ENCODE results near the gene TRIO.
A peak's percentile ranks its signal among the peaks of the same experiment; 100 is the strongest.

Gene TRIO

GRCh38 chr5:14359069-14360043 lies 216.2 kb downstream of the TRIO start:
- CTCF ChIA-PET, result interaction anchor here (0.5 to 0.9 kb wide), 4 partner anchors 8 to 651 kb away, joined by 3 read pairs; no protein-coding TSS in a partner anchor

GRCh38 chr5:14362491-14362890 lies 219.3 kb downstream of the TRIO start:
- Histone ChIP-seq H3K4me1 (ENCODE audit: control insufficient read depth, insufficient read depth, low read length) (no peaks in the 10 kb centered on the region), H3K9me3 (ENCODE audit: control insufficient read depth, insufficient read depth, low read depth, low read length) (no peaks in the 10 kb centered on the region), H3K27ac (ENCODE audit: extremely low read depth, low read depth, low read length) (no peak overlapping the region), H3K4me3 (ENCODE audit: low read depth, low read length) (no peak overlapping the region), H3K36me3 (ENCODE audit: control insufficient read depth in 2 of 2, insufficient read depth in 1 of 2, low read length in 2 of 2) (peaks cover 60 to 87% of the 10 kb centered on the region in 2 experiments)
- no peak for TF ChIP-seq ZNF473 (tag by site-specific recombination; IDR thresholded peaks at IDR 0.05)
- TF ChIP-seq ZNF639 (tag by site-specific recombination; IDR thresholded peaks at IDR 0.05), result no peak
- TF ChIP-seq GLI4 (tag by site-specific recombination; IDR thresholded peaks at IDR 0.05), result no peak
- no peak for TF ChIP-seq GFI1B (tag by site-specific recombination; IDR thresholded peaks at IDR 0.05)
- no peak for TF ChIP-seq ZNF138 (tag by site-specific recombination; IDR thresholded peaks at IDR 0.05; ENCODE audit: borderline replicate concordance)
- TF ChIP-seq ZEB2 (tag by site-specific recombination; IDR thresholded peaks at IDR 0.05), result no peak
- TF ChIP-seq ZNF555 (tag by site-specific recombination; conservative IDR thresholded peaks at IDR 0.05), result no peak
- no peak for TF ChIP-seq ZFP41 (tag by site-specific recombination; IDR thresholded peaks at IDR 0.05; ENCODE audit: borderline replicate concordance)
- TF ChIP-seq ZNF184 (tag by site-specific recombination; IDR thresholded peaks at IDR 0.05), result no peak
- no peak for TF ChIP-seq PRDM2 (tag by site-specific recombination; IDR thresholded peaks at IDR 0.05; ENCODE audit: borderline replicate concordance)
- no peak for TF ChIP-seq ZNF670 (tag by site-specific recombination; IDR thresholded peaks at IDR 0.05; ENCODE audit: low read depth)
- TF ChIP-seq ZSCAN30 (tag by site-specific recombination; IDR thresholded peaks at IDR 0.05), result no peak
- TF ChIP-seq KLF10 (tag by site-specific recombination; IDR thresholded peaks at IDR 0.05), result no peak
- TF ChIP-seq ZBTB8A (tag by site-specific recombination; IDR thresholded peaks at IDR 0.05), result no peak
- TF ChIP-seq ZNF626 (tag by site-specific recombination; IDR thresholded peaks at IDR 0.05), result no peak
- TF ChIP-seq ZFHX2 (tag by site-specific recombination; conservative IDR thresholded peaks at IDR 0.05), result no peak
- no peak for TF ChIP-seq ZNF239 (tag by site-specific recombination; IDR thresholded peaks at IDR 0.05)
- TF ChIP-seq KLF9 (tag by site-specific recombination; IDR thresholded peaks at IDR 0.05; ENCODE audit: low read depth), result no peak
- ChIA-PET CTCF (interaction anchor here (1.0 to 1.7 kb wide), 6 partner anchors 9 to 393 kb away, joined by 3 to 20 read pairs (median 5); no protein-coding TSS in a partner anchor), POLR2A (no interaction called here)

More at GRCh38 chr5:14359069-14360043, 216.2 kb downstream of the TRIO start:
- POLR2A ChIA-PET, result no interaction called here
- no peak for TF ChIP-seq ZBTB21 (tag by site-specific recombination; IDR thresholded peaks at IDR 0.05)
- 0 out of 2 replicates have a peak, but pooled peaks have one; percentile 24 for TF ChIP-seq ZNF366 (tag by site-specific recombination; conservative IDR thresholded peaks at IDR 0.05)
- no peak for TF ChIP-seq ZNF248 (tag by site-specific recombination; IDR thresholded peaks at IDR 0.05)
- Histone ChIP-seq H3K4me1 (ENCODE audit: control insufficient read depth, insufficient read depth, low read length) (no peaks in the 10 kb centered on the region), H3K27ac (ENCODE audit: extremely low read depth, low read depth, low read length) (no peak overlapping the region), H3K4me3 (ENCODE audit: low read depth, low read length) (no peak overlapping the region), H3K36me3 (ENCODE audit: control insufficient read depth in 2 of 2, insufficient read depth in 1 of 2, low read length in 2 of 2) (peaks cover 33 to 72% of the 10 kb centered on the region in 2 experiments), H3K9me3 (ENCODE audit: control insufficient read depth, insufficient read depth, low read depth, low read length) (no peaks in the 10 kb centered on the region)
